GDM1 (cell line): ENCODE data around the gene RPL22.

Experiments
- DNase-seq: peaks from one replicate; lab custom pipeline; 2025; lab: John Stamatoyannopoulos, UW

Gene RPL22

GRCh38 chr1:6152181-6152580, 47.2 kb downstream of the RPL22 start:
- DNase-seq: no peak

GRCh38 chr1:6151291-6151822, 48.0 kb downstream of the RPL22 start:
- DNase-seq: no peak

DNA sequence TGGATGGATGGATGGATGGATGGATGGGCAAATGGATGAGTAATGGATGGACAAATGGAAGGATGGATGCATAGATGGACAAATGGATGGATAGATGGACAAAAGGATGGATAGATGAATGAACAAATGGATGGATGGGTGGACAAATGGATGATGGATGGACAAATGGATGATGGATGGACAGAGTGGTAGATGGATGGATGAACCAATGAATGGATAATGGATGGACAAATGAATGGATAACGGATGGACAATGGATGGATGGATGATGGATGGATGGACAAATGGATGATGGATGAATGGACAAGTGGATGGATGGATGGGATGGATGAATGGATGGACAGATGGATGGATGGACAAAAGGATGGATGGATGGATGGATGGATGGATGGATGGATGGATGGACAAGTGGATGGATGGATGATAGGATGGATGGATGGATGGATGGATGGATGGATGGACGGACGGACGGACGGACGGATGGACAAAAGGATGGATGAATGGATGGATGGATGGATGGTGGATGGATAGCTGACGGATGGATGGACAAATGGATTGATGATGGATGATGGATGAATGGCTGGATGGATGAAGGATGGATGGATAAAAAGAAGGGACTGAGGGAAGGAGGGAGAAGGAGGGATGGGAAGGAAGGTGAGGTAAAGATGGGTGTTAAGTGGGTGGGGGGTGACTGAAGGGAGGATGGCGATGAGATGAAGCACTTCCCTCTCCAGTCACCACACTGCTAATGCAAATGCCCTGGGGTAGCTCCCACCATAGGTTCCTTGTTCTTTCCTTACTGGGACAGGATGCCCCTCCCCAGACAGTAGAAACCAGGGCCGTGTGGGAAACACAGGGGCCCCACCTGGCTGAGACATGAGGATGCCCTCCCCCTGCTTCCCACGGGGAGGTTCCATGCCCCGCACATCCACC, 49.1 kb downstream of the RPL22 start:
- no peak for DNase-seq

DNA sequence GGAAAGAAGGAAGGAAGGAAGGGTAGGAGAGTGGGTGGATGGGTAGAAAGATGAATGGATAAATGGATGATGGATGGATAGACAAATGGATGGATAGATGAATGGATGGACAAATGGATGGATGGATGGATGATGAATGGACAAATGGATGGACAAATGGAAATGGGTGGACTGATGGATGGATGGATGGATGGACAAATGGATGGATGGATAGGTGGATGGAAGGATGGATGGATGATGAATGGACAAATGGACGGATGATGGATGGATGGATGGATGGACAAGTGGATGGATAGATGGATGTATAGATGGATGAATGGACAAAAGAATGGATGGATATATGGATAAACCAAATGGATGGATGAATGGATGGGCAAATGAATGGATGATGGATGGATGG, 49.8 kb downstream of the RPL22 start:
- DNase-seq: no peak

- no peak for DNase-seq
Observed at GRCh38 chr1:6148497-6149241, 50.7 kb downstream of the RPL22 start.

DNA sequence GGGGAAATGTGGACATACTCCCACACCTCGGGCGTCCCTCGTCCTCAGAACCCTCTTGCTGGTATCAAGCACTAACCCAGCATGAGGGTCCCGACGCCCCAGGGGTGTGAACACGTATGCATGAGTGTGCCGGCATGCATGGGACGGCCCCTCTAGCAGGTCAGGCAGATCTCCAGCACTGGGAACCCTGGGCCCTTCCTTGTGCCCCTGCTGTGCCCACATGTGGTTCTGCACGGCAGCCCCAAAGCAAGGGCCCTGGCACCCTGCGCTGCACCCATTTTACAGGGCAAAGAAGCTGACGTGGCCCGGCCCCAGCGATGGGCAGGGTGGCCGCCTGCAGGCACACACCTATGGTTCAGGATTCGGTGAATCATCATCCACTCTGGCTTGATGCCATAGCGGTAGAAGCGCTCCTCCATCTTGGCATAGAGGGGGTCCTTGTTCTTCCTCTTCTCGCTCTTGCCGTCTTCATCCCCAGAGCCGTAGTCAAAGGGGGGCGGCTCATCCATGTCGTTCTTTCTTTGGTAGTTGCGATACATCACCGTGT, 53.5 kb downstream of the RPL22 start:
- DNase-seq: no peak

DNA sequence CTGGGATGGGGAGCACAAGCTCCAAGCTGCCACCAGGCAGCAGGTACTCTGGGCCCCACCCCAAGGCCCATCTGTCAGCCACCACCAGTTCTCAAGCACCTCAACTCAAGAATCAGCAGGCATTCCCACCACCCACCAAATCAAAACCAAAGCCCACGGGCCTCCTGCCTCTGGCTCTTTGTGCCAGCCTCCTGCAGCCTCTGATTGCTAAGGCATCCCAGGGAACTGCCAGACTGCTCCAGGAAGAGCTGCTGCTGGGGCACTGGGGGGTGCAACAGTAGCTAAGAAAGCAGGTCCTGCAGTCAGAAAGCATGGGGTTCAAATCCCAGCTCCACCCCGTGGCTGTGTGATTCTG, 54.0 kb downstream of the RPL22 start:
- DNase-seq: no peak

GRCh38 chr1:6144647-6145395, 54.6 kb downstream of the RPL22 start:
- DNase-seq: no peak

DNA sequence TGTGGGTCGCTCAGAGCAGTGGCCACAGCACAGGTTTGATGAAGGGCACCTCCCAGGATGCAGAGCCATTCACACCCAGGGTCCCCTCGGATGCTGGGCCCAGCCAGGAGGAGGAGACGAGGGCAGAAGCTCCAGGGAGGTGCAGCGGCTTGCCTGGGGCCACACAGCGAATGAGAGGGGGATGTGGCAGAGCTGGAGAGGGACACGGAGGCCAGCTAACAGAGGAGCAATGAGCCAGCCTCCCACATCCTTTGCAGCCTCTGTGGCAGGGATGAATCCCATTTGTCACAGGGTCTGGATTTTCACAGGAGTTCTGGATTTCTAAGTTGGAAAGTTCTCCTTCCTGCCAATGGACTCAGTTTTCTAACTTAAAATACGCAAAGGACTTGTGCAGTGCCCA, 55.2 kb downstream of the RPL22 start:
- DNase-seq: no peak

GRCh38 chr1:6143395-6143794, 56.0 kb downstream of the RPL22 start:
- no peak for DNase-seq

GRCh38 chr1:6142734-6143133, 56.7 kb downstream of the RPL22 start:
- no peak for DNase-seq

GRCh38 chr1:6142036-6142621, 57.3 kb downstream of the RPL22 start:
- DNase-seq: no peak

- DNase-seq: no peak
Observed at GRCh38 chr1:6141592-6141991, 57.8 kb downstream of the RPL22 start.

GRCh38 chr1:6140413-6140812, 59.0 kb downstream of the RPL22 start:
- DNase-seq: no peak

- DNase-seq: no peak
Observed at GRCh38 chr1:6137758-6138157, 61.6 kb downstream of the RPL22 start.

- DNase-seq: no peak
Observed at GRCh38 chr1:6136516-6137220, 62.7 kb downstream of the RPL22 start.
